ENCODE results near the gene DLG2. TPM values are rescaled to one million over a fixed set of nuclear protein-coding genes. Genes with fewer than 3 reads are reported as not detected.
A peak's percentile ranks its signal among the peaks of the same experiment; 100 is the strongest.

The DLG2 gene
- total and polyA plus RNA-seq, 2 of the 8 experiments (the other 6 are each of a cell fraction or from before 2014, with no cell fraction given): 1.7 to 14.3 TPM

DNA sequence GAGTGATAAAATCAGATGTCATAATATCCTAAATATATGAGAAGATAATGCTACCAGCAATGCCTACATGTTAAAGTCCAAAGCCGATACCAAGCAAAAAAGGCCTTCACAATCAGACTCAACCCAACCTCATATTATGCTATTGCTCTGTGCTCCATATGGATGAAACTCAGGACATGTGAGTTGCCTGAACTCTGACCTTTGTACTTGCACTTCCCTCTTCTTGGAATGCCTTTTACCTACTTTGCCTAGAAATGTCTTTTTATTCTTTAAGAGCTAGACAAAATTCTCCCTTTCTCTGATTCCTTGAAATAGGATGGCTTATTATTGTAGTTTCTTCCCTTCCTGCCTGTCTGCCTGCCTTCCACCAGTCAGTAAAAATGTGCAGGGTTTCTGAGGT, 1386.3 kb downstream of the DLG2 start:
- Histone ChIP-seq H2BK20ac (ENCODE audit: low read length) (no peak overlapping the region), H3K23ac (ENCODE audit: insufficient read length) (no peak overlapping the region), H3K79me1 (ENCODE audit: low read depth, low read length) (no peaks in the 10 kb centered on the region), H2AK5ac (ENCODE audit: low read depth, low read length) (no peak overlapping the region), H3K4me3 (ENCODE audit: extremely low read depth in 1 of 4, insufficient read depth in 2 of 4, low read depth in 3 of 4, low read length in 4 of 4) (no peak overlapping the region), H2AFZ (ENCODE audit: low read length) (no peak overlapping the region), H4K91ac (replicated peaks; ENCODE audit: insufficient read length, low read length) (no peak overlapping the region), H2BK12ac (ENCODE audit: low read depth, low read length) (no peak overlapping the region), H3K56ac (replicated peaks; ENCODE audit: insufficient read length, low read depth, low read length) (no peak overlapping the region), H3K27me3 (replicated peaks in 1 of 4; ENCODE audit: control insufficient read depth in 3 of 4, extremely low read depth in 1 of 4, insufficient read depth in 3 of 4, low read length in 3 of 4) (no peaks in the 10 kb centered on the region), H3K4ac (replicated peaks; ENCODE audit: insufficient read length, low read depth, low read length) (no peak overlapping the region), H3K4me1 (replicated peaks in 1 of 4; ENCODE audit: control insufficient read depth in 3 of 4, insufficient read depth in 4 of 4, low read length in 3 of 4) (peaks cover 0 to 2% (median 0%) of the 10 kb centered on the region in 4 experiments; a peak in 2 of 7 replicates), H3K79me2 (ENCODE audit: control insufficient read depth in 1 of 2, insufficient read depth in 2 of 2, low read length in 2 of 2) (no peaks in the 10 kb centered on the region), H2BK5ac (ENCODE audit: low read depth, low read length) (no peak overlapping the region), H3K18ac (ENCODE audit: extremely low read depth, low read length) (no peak overlapping the region), H3K23me2 (ENCODE audit: low read depth, low read length) (no peaks in the 10 kb centered on the region), H3K27ac (ENCODE audit: low read depth, low read length) (no peak overlapping the region), H2BK120ac (replicated peaks; ENCODE audit: low read depth, low read length) (no peak overlapping the region), H3K36me3 (ENCODE audit: control insufficient read depth in 2 of 4, insufficient read depth in 4 of 4, low read length in 3 of 4) (no peaks in the 10 kb centered on the region), H3K9me3 (ENCODE audit: insufficient read depth in 2 of 2, low read depth in 1 of 2, low read length in 1 of 2) (no peaks in the 10 kb centered on the region), H4K5ac (ENCODE audit: insufficient read length, low read depth, low read length) (no peak overlapping the region), H3K9ac (replicated peaks in 1 of 4; ENCODE audit: extremely low read depth in 1 of 4, low read depth in 3 of 4, low read length in 3 of 4) (no peak overlapping the region), H4K20me1 (replicated peaks in 1 of 2; ENCODE audit: control insufficient read depth in 1 of 2, insufficient read depth in 2 of 2, low read length in 2 of 2) (no peaks in the 10 kb centered on the region), H3K14ac (ENCODE audit: insufficient read length) (no peak overlapping the region), H3K4me2 (ENCODE audit: insufficient read depth in 1 of 2, low read depth in 2 of 2, low read length in 2 of 2) (0 out of 4 replicates have a peak overlapping the region, but pooled peaks of 1 of the 2 experiments have one; percentile 20), H4K8ac (ENCODE audit: extremely low read depth, insufficient read depth, low read length) (no peak overlapping the region), H2BK15ac (ENCODE audit: low read length) (no peak overlapping the region)
- POLR2A ChIA-PET (ENCODE audit: partially characterized antibody): no interaction called here
- CTCF ChIA-PET (ENCODE audit: partially characterized antibody): interaction anchor here (0.7 to 1.4 kb wide), 3 partner anchors 8 to 517 kb away, joined by 3 read pairs; no protein-coding TSS in a partner anchor
- 100% methylated on average over 1 of the region's 1 CpG; no CpG with 5 or more reads in 1 of the 2 experiments for WGBS, 2 experiments (ENCODE audit: extremely low coverage in 1 of 2, insufficient coverage in 1 of 2, insufficient read length in 1 of 2, insufficient replicate concordance in 2 of 2, low coverage in 1 of 2, low lambda C conversion rate in 2 of 2, missing lambda C conversion rate in 1 of 2)
- no peak for DNase-seq (ENCODE audit: low read depth in 1 of 2, low spot score in 2 of 2)
- FAIRE-seq: no peak
- TF ChIP-seq BCL11A (IDR thresholded peaks at IDR 0.05; ENCODE audit: low read depth in 2 of 2, low read length in 2 of 2) (no peak), SIN3A (conservative IDR thresholded peaks at IDR 0.05 in 1 of 2, IDR thresholded peaks at IDR 0.05 in 1 of 2; ENCODE audit: low read depth in 1 of 2, low read length in 2 of 2) (no peak)
